HG02610 (cell line): ENCODE measurements around the gene TEDDM1.

Source experiments
- ATAC-seq: cut with Tn5 transposase; IDR thresholded peaks from one replicate; pipeline ENCODE4 v1.9.1; 2021; ENCODE audit warnings: mild to moderate bottlenecking, moderate library complexity; ENCODE audit not compliant: unreplicated experiment

TEDDM1 gene

GRCh38 chr1:182407724-182408123, 7.3 kb upstream of the TEDDM1 start:
- no peak for ATAC-seq

DNA sequence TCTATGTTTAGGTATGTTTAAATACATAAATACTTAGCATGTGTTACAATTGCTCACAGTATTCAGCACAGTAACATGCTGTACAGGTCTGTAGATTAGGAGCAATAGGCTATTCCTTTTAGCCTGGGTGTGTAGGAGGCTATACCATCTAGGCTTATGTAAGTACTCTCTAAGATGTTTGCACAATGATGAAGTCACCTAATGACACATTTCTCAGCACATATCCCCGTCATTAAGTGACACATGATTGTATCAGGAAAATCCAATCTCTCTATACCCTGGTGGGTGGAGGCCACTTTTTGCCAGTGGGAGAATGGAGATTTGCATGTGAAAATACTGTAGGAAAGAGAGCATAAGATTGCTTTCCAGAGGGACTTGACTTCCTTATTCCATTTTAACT, 5.5 kb upstream of the TEDDM1 start:
- no peak for ATAC-seq

GRCh38 chr1:182405578-182405977, 5.1 kb upstream of the TEDDM1 start:
- no peak for ATAC-seq

- no peak for ATAC-seq
Observed at GRCh38 chr1:182404781-182405180, 4.3 kb upstream of the TEDDM1 start.

GRCh38 chr1:182397653-182398393, 2.6 kb downstream of the TEDDM1 start:
- ATAC-seq = no peak

- no peak for ATAC-seq
Observed at GRCh38 chr1:182395906-182396305, 4.6 kb downstream of the TEDDM1 start.

- no peak for ATAC-seq
Observed at GRCh38 chr1:182394055-182394775, 6.3 kb downstream of the TEDDM1 start.

DNA sequence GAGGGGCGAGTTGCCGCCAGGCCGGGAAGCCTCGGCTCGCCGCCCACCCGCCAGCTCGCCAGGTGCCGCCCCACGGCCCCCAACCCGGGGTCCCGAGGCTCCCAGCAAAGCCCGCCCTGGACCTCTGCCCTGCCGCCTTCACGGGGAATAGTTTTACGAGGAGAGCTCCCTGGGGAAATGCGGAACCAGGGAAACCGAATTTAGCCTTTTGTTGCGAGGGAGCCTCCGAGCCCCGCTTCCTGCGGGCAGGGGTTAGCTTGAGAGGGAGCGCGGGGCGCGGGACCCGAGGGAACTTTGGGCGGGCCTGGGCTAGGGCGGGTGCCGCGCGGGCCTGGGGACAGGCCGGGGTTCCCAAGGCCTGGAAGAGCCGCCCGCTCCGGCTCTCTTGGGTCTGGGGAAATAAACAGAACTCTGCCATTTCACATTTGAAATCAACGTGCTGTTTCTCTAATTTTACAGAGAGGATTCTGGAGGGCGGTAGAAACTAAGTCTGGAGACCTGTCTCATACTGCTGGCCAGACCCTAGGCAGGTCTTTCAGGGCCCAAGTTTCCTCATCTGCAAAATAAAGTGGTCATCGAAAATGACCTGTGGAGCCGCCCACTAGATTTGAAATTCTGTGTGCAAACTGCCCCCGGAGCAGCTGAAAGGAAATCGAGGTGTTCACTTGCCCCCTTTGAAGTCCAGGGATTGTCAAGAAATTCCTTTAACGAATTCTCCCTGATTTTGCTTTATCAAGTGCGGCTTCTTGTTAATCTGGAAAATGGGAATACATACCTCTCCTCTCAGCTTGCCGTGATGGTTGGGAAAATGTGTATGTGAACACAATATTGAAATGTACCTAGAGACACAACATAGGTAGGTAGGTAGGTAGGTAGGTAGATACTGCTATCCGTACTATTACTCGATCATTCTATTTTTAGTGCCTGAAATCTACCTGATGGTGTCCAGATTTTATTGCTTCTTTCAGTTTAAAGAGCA, 8.1 kb downstream of the TEDDM1 start:
- peak; percentile 14 for ATAC-seq

DNA sequence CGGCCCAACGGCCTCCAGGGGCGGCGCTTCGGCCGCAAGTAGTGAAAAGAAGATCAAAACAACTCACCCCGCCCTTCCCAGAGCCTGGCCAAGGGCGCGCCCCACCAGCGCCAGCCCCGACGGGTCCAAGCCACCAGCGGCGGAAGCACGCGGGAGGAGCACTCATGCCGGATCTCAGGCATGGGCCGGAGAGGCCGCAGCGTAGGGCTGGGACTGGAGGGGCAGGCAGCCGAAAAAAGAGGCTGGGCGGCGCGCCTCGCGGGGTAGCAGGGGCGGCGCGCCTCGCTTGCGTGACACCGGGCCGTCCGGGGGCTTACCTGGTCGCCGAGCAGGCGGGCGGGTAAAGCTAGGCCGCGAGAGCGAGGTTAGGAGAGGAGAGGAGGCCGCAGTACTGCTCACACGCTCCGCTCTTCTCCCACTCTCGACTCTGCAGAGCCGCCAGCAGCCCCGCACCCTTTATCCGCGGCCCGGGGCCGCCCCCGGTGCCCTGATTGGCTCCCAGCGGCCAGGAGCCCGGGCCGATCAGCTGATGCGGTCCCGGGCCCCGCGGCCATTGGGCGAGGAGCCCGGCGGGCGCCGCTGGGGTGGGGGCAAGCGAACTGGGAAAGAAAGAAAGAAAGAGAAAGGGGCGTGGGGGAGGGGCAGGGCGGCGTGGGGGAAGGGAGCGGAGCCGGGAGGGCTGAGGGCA, 9.0 kb downstream of the TEDDM1 start, which contains the start of gene GLUL:
TSS of gene GLUL (minus strand) at position 429 of the 688 bp plus-strand sequence. CDS start 3,053 bp downstream, outside the sequence.
- ATAC-seq = peak; percentile 82

GRCh38 chr1:182391028-182391361, 9.5 kb downstream of the TEDDM1 start:
- no peak for ATAC-seq

DNA sequence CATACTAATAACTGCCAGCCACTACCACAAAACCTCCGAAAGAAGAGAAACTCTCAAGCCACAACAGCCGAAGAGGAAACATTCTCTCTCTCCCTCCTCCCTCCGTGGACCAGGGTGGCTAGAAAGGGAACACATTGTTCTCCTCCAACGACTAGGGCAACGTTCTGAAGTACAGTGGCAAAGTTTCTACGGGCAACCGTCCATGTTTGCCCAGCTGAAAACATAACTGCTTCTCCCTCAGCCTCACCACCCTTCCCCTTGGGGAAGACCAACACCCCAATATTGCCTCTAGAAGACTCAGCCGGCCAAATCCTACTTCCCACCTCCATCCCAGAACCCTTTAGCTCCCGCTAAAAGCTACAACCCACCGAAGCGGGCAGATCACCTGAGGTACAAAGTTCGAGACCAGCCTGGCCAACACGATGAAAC, 10.8 kb downstream of the TEDDM1 start:
- ATAC-seq = no peak

DNA sequence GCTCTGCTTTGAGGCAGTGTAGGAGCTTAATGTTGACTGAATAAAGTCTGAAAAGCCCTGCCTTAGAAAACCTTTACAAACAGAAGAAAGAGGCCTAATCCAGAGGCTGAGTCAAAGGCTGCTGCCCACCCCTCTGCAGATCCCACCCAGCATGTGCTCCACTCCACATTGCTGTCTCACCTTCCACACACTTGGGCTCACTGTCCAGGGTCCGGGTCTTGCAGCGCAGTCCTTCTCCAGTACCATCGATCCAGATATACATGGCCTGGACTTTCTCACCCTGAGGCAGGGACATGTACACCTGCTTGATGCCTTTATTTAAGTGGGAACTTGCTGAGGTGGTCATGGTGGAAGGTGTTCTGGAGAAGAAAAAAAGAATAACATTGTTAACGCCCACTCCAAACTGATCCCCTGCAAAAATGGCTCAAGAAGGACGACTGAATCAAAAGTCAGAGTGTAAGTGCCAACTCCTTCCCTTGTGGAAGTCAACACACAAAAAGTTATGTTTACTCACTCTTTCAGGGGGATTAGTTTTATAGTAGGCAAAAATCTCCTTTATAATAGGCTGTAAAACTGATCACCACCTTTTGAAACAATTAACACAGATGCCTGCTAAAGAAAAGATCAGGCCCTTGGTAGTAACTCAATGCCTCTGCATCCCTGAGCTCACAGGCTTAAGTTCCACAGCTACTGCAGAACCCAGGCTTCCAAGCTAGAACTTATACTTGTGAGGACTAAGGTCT, 11.9 kb downstream of the TEDDM1 start:
- no peak for ATAC-seq

DNA sequence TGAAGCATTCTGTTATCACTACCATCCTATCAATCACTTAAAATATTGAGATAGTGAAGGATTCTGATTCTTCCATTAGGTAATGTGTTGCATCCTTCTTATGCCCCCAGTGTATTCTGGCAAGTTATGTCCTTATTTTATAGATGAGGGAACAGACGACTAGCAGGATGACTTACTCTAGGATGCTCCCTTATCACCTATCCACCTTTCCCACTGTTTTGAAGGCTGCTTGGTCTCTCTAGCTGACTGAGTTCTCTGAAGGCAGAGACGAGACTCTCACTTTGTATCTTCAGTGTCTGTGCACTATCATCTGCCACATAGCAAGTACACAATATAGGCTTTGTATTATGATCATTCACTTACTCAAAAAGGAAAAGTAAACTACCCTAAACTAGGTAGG, 12.9 kb downstream of the TEDDM1 start:
- ATAC-seq = no peak

GRCh38 chr1:182386980-182387379, 13.5 kb downstream of the TEDDM1 start:
- ATAC-seq = no peak

DNA sequence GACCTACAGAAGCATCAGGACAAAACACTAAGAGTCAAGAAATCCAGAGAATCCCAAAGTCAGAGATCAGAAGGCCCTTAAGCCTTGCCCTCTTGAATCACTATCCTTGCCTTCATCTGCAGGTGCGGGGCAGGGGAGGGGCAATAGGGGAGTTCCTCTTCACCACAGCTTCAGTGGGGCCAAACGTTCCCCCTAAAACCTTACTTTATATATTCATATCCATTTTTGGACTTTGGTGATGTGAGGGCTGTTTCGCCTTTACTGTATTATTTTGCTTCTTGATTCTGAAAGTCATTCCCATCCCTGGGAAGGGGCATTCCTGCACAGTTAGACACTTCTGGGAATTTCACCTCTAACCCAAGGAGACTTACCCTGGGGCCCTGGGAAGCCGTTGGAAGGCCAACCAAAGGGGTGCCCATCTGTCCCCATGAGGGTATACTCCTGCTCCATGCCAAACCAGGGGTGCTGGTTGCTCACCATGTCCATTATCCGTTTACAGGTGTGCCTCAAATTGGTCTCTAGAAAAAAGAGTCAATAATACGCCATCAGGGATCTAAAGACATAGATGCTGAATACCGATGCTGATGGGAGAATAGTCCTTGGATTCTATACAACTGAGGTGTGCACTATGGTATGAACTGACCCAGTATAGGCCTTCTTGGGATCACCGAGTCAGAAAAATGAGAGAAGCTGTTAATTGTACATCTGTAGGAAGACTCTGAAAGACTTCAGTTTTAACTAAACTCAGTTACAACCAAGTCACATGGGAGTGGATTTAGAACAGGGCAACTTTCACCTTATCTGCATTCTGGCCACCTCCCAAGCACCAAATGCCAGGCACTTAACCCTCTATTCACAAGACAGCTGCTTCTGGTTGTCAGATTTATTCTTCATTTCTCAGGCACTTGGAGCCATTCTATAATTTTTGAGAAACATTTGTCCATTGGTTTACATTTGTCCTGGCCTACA, 14.3 kb downstream of the TEDDM1 start:
- no peak for ATAC-seq

GRCh38 chr1:182384387-182384960, 16.0 kb downstream of the TEDDM1 start:
- no peak for ATAC-seq

- ATAC-seq = no peak
Observed at GRCh38 chr1:182383934-182384333, 16.5 kb downstream of the TEDDM1 start.

DNA sequence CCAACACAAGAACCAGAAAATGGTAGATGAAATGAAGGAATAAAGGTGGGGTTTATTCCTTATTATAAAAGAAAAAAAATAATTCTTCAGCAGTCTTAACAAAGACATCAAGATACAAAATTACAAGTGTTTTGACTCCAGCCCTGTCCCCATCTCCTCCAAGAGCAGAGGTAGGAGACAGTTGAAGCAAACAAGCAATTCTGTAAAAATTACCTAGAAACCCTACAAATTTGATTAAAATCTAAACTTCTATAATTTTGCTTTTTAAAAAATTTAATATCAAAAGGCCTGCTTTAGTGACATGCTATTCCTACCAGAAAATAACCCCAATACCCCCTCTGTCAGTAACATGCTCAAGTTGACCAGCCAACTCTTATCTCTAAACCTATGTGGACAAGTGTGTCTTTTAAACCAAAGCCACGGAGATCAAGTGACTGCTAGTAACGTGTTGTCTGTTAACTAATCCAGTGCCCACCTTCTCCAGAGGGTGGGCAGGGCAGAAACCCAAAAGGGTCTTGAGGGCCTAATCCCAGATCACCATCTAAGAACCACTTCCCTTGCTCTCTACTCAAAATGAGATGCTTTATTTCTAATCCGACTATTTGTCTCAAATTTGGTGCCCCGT, 17.3 kb downstream of the TEDDM1 start:
- ATAC-seq = no peak
